ENCODE results near the gene GPHN. TPM values are rescaled to one million over a fixed set of nuclear protein-coding genes. Genes with fewer than 3 reads are reported as not detected.

GPHN gene
- total RNA-seq, 1 experiment from 2014 or later: 11.3 TPM

DNA sequence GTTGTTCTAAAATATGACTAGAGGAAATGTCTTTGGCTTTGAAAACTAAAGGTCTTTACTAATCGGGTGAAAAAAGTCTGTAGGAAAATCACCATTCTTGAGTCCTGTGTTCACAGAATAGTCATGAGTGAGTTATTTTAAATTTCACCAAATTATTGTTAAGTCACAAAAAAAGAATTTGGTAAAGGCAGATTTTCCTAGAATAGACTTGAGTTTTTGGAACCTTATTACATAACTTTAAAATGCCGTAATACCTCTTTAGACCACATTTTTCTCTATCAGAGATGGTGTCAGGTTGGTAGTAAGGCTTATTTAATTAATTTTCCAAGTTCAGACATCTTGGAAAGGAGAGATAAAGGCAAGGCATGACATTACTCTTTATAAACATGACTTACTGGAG, 496.6 kb downstream of the GPHN start:
- H3K27me3 ChIP-seq (replicated peaks; ENCODE audit: control insufficient read depth, insufficient read depth, low read length): no peaks in the 10 kb centered on the region
- intact Hi-C loops (cut with micrococcal nuclease; ENCODE audit: unreplicated experiment): no loop called here
- Mint-ChIP-seq H3K4me3 (ENCODE audit: unreplicated experiment) (no peak overlapping the region), H3K27me3 (ENCODE audit: insufficient read depth, unreplicated experiment) (no peaks in the 10 kb centered on the region), H3K36me3 (ENCODE audit: insufficient read depth, unreplicated experiment) (no peaks in the 10 kb centered on the region), H3K27ac (ENCODE audit: unreplicated experiment) (no peak overlapping the region), H3K9me3 (ENCODE audit: unreplicated experiment) (no peaks in the 10 kb centered on the region), H3K4me1 (ENCODE audit: low read depth, unreplicated experiment) (peaks cover 6% of the 10 kb centered on the region)
- no TSS peak for BruUV-seq (replicated peaks)
- TF ChIP-seq, protein P1, sequence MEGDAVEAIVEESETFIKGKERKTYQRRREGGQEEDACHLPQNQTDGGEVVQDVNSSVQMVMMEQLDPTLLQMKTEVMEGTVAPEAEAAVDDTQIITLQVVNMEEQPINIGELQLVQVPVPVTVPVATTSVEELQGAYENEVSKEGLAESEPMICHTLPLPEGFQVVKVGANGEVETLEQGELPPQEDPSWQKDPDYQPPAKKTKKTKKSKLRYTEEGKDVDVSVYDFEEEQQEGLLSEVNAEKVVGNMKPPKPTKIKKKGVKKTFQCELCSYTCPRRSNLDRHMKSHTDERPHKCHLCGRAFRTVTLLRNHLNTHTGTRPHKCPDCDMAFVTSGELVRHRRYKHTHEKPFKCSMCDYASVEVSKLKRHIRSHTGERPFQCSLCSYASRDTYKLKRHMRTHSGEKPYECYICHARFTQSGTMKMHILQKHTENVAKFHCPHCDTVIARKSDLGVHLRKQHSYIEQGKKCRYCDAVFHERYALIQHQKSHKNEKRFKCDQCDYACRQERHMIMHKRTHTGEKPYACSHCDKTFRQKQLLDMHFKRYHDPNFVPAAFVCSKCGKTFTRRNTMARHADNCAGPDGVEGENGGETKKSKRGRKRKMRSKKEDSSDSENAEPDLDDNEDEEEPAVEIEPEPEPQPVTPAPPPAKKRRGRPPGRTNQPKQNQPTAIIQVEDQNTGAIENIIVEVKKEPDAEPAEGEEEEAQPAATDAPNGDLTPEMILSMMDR (IDR thresholded peaks at IDR 0.05; ENCODE audit: insufficient read depth in 1 of 2, low read depth in 1 of 2, low read length in 1 of 2, severe bottlenecking in 1 of 2, unreplicated experiment in 1 of 2): no peak
- ChIA-PET CTCF (no interaction called here), POLR2A (no interaction called here)
- no peak for DNase-seq
- H3K36me3 ChIP-seq (ENCODE audit: control insufficient read depth, insufficient read depth, low read length): no peaks in the 10 kb centered on the region
- no peak overlapping the region for H3K4me3 ChIP-seq (ENCODE audit: low read depth, low read length)
- no peaks in the 10 kb centered on the region for H3K9me3 ChIP-seq
- no peaks in the 10 kb centered on the region for H3K4me1 ChIP-seq

DNA sequence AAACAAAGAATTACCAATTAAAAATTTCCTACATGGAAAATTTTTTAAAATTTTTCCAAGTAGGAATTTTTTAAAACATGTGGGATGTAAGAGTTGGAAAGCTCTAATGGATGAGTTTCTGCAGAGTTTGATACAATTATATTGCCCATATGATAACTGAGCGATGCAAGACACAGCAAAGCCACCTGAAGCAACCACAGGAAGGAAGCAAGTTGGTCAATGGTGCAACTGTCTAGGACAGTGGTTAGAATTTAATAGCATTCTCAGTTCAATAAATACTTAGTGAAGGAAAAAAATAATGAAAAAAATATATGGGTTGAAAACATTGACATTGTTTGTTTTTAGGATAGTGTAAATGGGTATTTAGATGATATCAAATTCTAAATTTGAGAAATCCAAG, 502.7 kb downstream of the GPHN start:
- Mint-ChIP-seq H3K4me1 (ENCODE audit: low read depth, unreplicated experiment) (no peaks in the 10 kb centered on the region), H3K4me3 (ENCODE audit: unreplicated experiment) (no peak overlapping the region), H3K9me3 (ENCODE audit: unreplicated experiment) (no peaks in the 10 kb centered on the region), H3K27ac (ENCODE audit: unreplicated experiment) (no peak overlapping the region), H3K27me3 (ENCODE audit: insufficient read depth, unreplicated experiment) (no peaks in the 10 kb centered on the region), H3K36me3 (ENCODE audit: insufficient read depth, unreplicated experiment) (no peaks in the 10 kb centered on the region)
- BruUV-seq (replicated peaks): no TSS peak
- no peak overlapping the region for H3K4me3 ChIP-seq (ENCODE audit: low read depth, low read length)
- H3K4me1 ChIP-seq: no peaks in the 10 kb centered on the region
- no peaks in the 10 kb centered on the region for H3K27me3 ChIP-seq (replicated peaks; ENCODE audit: control insufficient read depth, insufficient read depth, low read length)
- POLR2A ChIA-PET: no interaction called here
- no peaks in the 10 kb centered on the region for H3K9me3 ChIP-seq
- H3K36me3 ChIP-seq (ENCODE audit: control insufficient read depth, insufficient read depth, low read length): no peaks in the 10 kb centered on the region
- intact Hi-C loops (cut with micrococcal nuclease; ENCODE audit: unreplicated experiment): no loop called here
- DNase-seq: no peak
- TF ChIP-seq, protein P1 (IDR thresholded peaks at IDR 0.05; ENCODE audit: insufficient read depth in 1 of 2, low read depth in 1 of 2, low read length in 1 of 2, severe bottlenecking in 1 of 2, unreplicated experiment in 1 of 2): no peak
- CTCF ChIA-PET: no interaction called here

DNA sequence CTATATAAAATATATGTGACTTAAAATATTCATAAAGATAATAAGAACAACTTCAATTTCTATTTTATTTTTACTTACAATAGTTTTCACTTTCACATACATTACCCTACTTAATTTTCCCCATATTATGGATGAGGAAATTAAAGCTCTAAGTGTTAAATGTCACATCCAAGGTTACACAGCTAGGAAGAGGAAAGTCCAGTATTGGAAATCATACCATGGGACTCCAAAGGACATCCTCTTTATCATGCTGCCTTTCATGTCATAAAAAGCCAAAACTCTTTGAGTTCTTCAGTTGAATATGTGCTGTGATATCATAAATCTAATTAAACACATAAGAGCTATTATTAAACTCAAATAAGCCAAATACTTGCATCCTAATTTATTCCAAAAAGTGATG, 508.9 kb downstream of the GPHN start:
- H3K4me3 ChIP-seq (ENCODE audit: low read depth, low read length): no peak overlapping the region
- intact Hi-C loops (cut with micrococcal nuclease; ENCODE audit: unreplicated experiment): no loop called here
- no peaks in the 10 kb centered on the region for H3K36me3 ChIP-seq (ENCODE audit: control insufficient read depth, insufficient read depth, low read length)
- TF ChIP-seq, protein P1 (IDR thresholded peaks at IDR 0.05; ENCODE audit: insufficient read depth in 1 of 2, low read depth in 1 of 2, low read length in 1 of 2, severe bottlenecking in 1 of 2, unreplicated experiment in 1 of 2): no peak
- DNase-seq: no peak
- no peaks in the 10 kb centered on the region for H3K4me1 ChIP-seq
- H3K36me3 Mint-ChIP-seq (ENCODE audit: insufficient read depth, unreplicated experiment): no peaks in the 10 kb centered on the region
- no peaks in the 10 kb centered on the region for H3K9me3 ChIP-seq
- no peak overlapping the region for H3K4me3 Mint-ChIP-seq (ENCODE audit: unreplicated experiment)
- ChIA-PET CTCF (no interaction called here), POLR2A (no interaction called here)
- no peaks in the 10 kb centered on the region for H3K27me3 Mint-ChIP-seq (ENCODE audit: insufficient read depth, unreplicated experiment)
- H3K27me3 ChIP-seq (replicated peaks; ENCODE audit: control insufficient read depth, insufficient read depth, low read length): no peaks in the 10 kb centered on the region
- no peaks in the 10 kb centered on the region for H3K9me3 Mint-ChIP-seq (ENCODE audit: unreplicated experiment)
- no peak overlapping the region for H3K27ac Mint-ChIP-seq (ENCODE audit: unreplicated experiment)
- BruUV-seq (replicated peaks): no TSS peak
- H3K4me1 Mint-ChIP-seq (ENCODE audit: low read depth, unreplicated experiment): no peaks in the 10 kb centered on the region
